GM12878 (cell line): ENCODE measurements around the gene NHEJ1. TPM values are rescaled to one million over a fixed set of nuclear protein-coding genes. Genes with fewer than 3 reads are reported as not detected.

Source experiments
- ATAC-seq: fragments of 200-7000 bp; cut with Tn5 transposase; 3 replicates; pipeline ENCODE4 v1.9.1; 2020; ENCODE audit warnings: mild to moderate bottlenecking, moderate library complexity
- BruUV-seq: library from RNA; stranded (reverse); fragments of 400-500 nt; replicated peaks from 2 replicates; lab custom pipeline; 2021; lab: Mats Ljungman, UMichigan
- CTCF ChIA-PET: fragments of 300-600 bp; sonication (Branson Sonifier 250); formaldehyde crosslinking; extraction: SDS; loops from one replicate; lab custom pipeline; 2021; ENCODE audit warnings: inconsistent platforms; lab: Yijun Ruan, JAX
- POLR2A ChIA-PET: fragments of 350-600 bp; formaldehyde crosslinking; extraction: SDS; loops from one replicate; lab custom pipeline; 2021; ENCODE audit warnings: inconsistent platforms; lab: Charles Lee
- RAD21 ChIA-PET: fragments of 300-600 bp; sonication (Branson Sonifier 250); formaldehyde crosslinking; loops from one replicate; lab custom pipeline; 2023; ENCODE audit warnings: antibody characterized with exemption; ENCODE audit not compliant: unreplicated experiment; lab: Charles Lee
- SMC1A ChIA-PET: fragments of 300-600 bp; sonication (Branson Sonifier 250); formaldehyde crosslinking; loops from one replicate; lab custom pipeline; 2023; ENCODE audit not compliant: unreplicated experiment, uncharacterized antibody; lab: Charles Lee
- DNase-seq: peaks from one replicate; pipeline ENCODE4 v3.0.0-alpha.2; 2011; ENCODE audit warnings: low read depth, low spot score
- FAIRE-seq: peaks from 3 replicates; lab custom pipeline; 2011; peaks lifted over from hg19 to GRCh38; lab: Jason Lieb, UNC
- H2AFZ ChIP-seq: 2 replicates; pipeline ENCODE4 v1.6.0; 2011; ENCODE audit warnings: low read depth, low read length, control low read depth; ENCODE audit not compliant: control insufficient read depth
- H3K27ac ChIP-seq: 2 replicates; pipeline ENCODE4 v1.5.1; 2011; ENCODE audit warnings: control low read depth; ENCODE audit not compliant: control insufficient read depth, insufficient read depth
- H3K27me3 ChIP-seq, 2 experiments: replicated peaks in 1 of 2; 2 replicates each; pipeline versions ENCODE4 v1.6.0 to v1.6.1; 2011; ENCODE audit warnings: low read length in 1 of 2; ENCODE audit not compliant: control insufficient read depth in 2 of 2, insufficient read depth in 2 of 2
- H3K36me3 ChIP-seq, 2 experiments: 2 replicates each; pipeline ENCODE4 v1.5.1; 2011; ENCODE audit warnings: low read length in 1 of 2; ENCODE audit not compliant: control insufficient read depth in 2 of 2, insufficient read depth in 2 of 2
- H3K4me1 ChIP-seq: 2 replicates; pipeline ENCODE4 v1.6.1; 2011; ENCODE audit warnings: mild to moderate bottlenecking, low read length, moderate library complexity, mixed read lengths; ENCODE audit not compliant: control insufficient read depth, insufficient read depth
- H3K4me2 ChIP-seq: 2 replicates; pipeline ENCODE4 v1.6.0; 2011; ENCODE audit warnings: control low read depth; ENCODE audit not compliant: control insufficient read depth, insufficient read depth
- H3K4me3 ChIP-seq: fragments of 200-600 bp; sonication (generic); 2 replicates; pipeline ENCODE4 v1.5.1; 2016
- H3K79me2 ChIP-seq: 2 replicates; pipeline ENCODE4 v1.6.0; 2011; ENCODE audit warnings: low read length; ENCODE audit not compliant: control insufficient read depth, insufficient read depth
- H3K9ac ChIP-seq: 2 replicates; pipeline ENCODE4 v1.8.0; 2011; ENCODE audit warnings: low read length, control low read depth, mixed read lengths; ENCODE audit not compliant: control insufficient read depth, insufficient read depth
- H3K9me3 ChIP-seq: replicated peaks from 3 replicates; pipeline ENCODE4 v1.5.1; 2011; ENCODE audit warnings: mild to moderate bottlenecking, low read length; ENCODE audit not compliant: control insufficient read depth, insufficient read depth
- H4K20me1 ChIP-seq: 2 replicates; pipeline ENCODE4 v1.6.0; 2011; ENCODE audit not compliant: control insufficient read depth, insufficient read depth
- EED ChIP-seq: sonication (generic); IDR thresholded peaks from 2 replicates; pipeline ENCODE4 v1.6.1; 2016; ENCODE audit warnings: antibody characterized with exemption, low read depth
- HDAC6 ChIP-seq: fragments of 200-600 bp; sonication (generic); IDR thresholded peaks from one replicate; pipeline ENCODE4 v1.8.0; 2017; ENCODE audit warnings: antibody characterized with exemption; ENCODE audit not compliant: unreplicated experiment
- IRF3 ChIP-seq: fragments of 450-650 bp; IDR thresholded peaks from 2 replicates; pipeline ENCODE4 v1.6.1; 2014; ENCODE audit warnings: mild to moderate bottlenecking
- MEF2B ChIP-seq: fragments of 450-650 bp; IDR thresholded peaks from 2 replicates; pipeline ENCODE4 v1.6.1; 2018; ENCODE audit warnings: mild to moderate bottlenecking, moderate library complexity; ENCODE audit not compliant: partially characterized antibody, poor library complexity, severe bottlenecking
- SRF ChIP-seq, 2 experiments: IDR thresholded peaks; 2 replicates each; pipeline ENCODE4 v1.6.1; 2011; ENCODE audit warnings: low read depth in 2 of 2, low read length in 2 of 2, mild to moderate bottlenecking in 1 of 2, moderate library complexity in 1 of 2
- ZNF207 ChIP-seq: fragments of 450-650 bp; IDR thresholded peaks from 2 replicates; pipeline ENCODE4 v1.6.1; 2014; ENCODE audit warnings: antibody characterized with exemption, mild to moderate bottlenecking, borderline replicate concordance
- WGBS: methylation state at CpG from one replicate; pipeline ENCODE4 v1.1.6; 2016; ENCODE audit warnings: low lambda C conversion rate; ENCODE audit not compliant: insufficient replicate concordance, insufficient coverage; ENCODE audit errors: missing lambda C conversion rate; 5-methylcytosine and 5-hydroxymethylcytosine counted together
- in situ Hi-C: fragments of 300-500 bp; cut with MboI; formaldehyde crosslinking; loops from 9 replicates; pipeline ENCODE4 v1.14.3; 2018; ENCODE audit warnings: mixed read lengths
- intact Hi-C: fragments of 100-400 bp; cut with micrococcal nuclease; formaldehyde crosslinking; loops from one replicate; pipeline ENCODE4 v1.14.2; 2022; ENCODE audit not compliant: unreplicated experiment
- polyA plus RNA-seq, 11 experiments: library from polyadenylated mRNA; depleted of rRNA in 4 of 11; unstranded in 6 of 11; stranded (reverse) in 5 of 11; fragments of >200 nt; fragmentation: Nextera tagmentation in 4 of 11; fragmentation: Illumina TruSeq in 1 of 11; extraction: Ambion mirVana in 4 of 11; extraction: Trizol in 1 of 11; gene quantifications; 1 replicate in 1 of 11; 2 replicates in 10 of 11; pipeline versions ENCODE4 v1.2.1 to v1.2.3, GENCODE V29; 2011 to 2016; ENCODE audit warnings: inconsistent platforms in 2 of 11, missing spikeins in 2 of 11, low read depth in 1 of 11
- total RNA-seq, 4 experiments: library from RNA; depleted of rRNA in 3 of 4; stranded (reverse); fragments of >200 nt in 3 of 4; fragmentation: Illumina TruSeq in 1 of 4; extraction: Trizol in 1 of 4; gene quantifications; 2 replicates each; pipeline versions ENCODE4 v1.2.1 to v1.2.3, GENCODE V29; 2013 to 2021
- TF ChIP-seq, protein P1 (sequence below): fragments of 450-650 bp; formaldehyde crosslinking; IDR thresholded peaks from 2 replicates; pipeline ENCODE4 v1.4.0; 2020; ENCODE audit warnings: mild to moderate bottlenecking, moderate library complexity
- TF ChIP-seq, protein P2 (sequence below): fragments of 450-650 bp; IDR thresholded peaks from 2 replicates; pipeline ENCODE4 v1.6.1; 2016; ENCODE audit warnings: mild to moderate bottlenecking
- TF ChIP-seq, protein P3 (sequence below): fragments of 450-650 bp; IDR thresholded peaks from 2 replicates; pipeline ENCODE4 v1.6.1; 2016; ENCODE audit warnings: mild to moderate bottlenecking, moderate library complexity, borderline replicate concordance

Gene NHEJ1
- total and polyA plus RNA-seq, 10 of the 15 experiments (the other 5 are each of a cell fraction or from before 2014, with no cell fraction given), result 11.8 to 20.2 (median 17.0) TPM

GRCh38 chr2:219206328-219207133 lies 45.9 kb upstream of the NHEJ1 start, which contains the start of gene ZFAND2B:
TSS of gene ZFAND2B (plus strand) at chr2:219206782. CDS start at chr2:219206988, 206 bp downstream.
- FAIRE-seq, result peak; percentile 49
- Histone ChIP-seq H3K27ac (peak within 1 kb of the TSS; percentile 72), H3K27me3 (no peaks in the 10 kb centered on the region), H3K9ac (peak within 1 kb of the TSS; percentile 67), H4K20me1 (no peaks in the 10 kb centered on the region), H3K9me3 (no peaks in the 10 kb centered on the region), H3K36me3 (peaks cover 0 to 4% of the 10 kb centered on the region in 2 experiments; a peak in 1 of 4 replicates), H3K4me3 (peak within 1 kb of the TSS; percentile 50), H3K4me1 (peaks cover 8% of the 10 kb centered on the region), H3K79me2 (no peaks in the 10 kb centered on the region; the same call in 1 of the 2 replicates), H2AFZ (peak within 1 kb of the TSS; percentile 96), H3K4me2 (peak within 1 kb of the TSS; percentile 92)
- in situ Hi-C loops (loop anchor here (5.0 kb wide), 1 partner anchor 34 kb away; the partner anchor contains the start of gene SLC23A3), intact Hi-C loops (loop anchor here (2.0 to 5.0 kb wide), 2 partner anchors 30 to 71 kb away; partner anchors contain the start of genes CNPPD1 and DNAJB2)
- BruUV-seq, result TSS peak; percentile 94
- ChIA-PET RAD21 (interaction anchor here (0.7 to 2.9 kb wide), 14 partner anchors 10 to 88 kb away, joined by 3 to 21 read pairs (median 6); partner anchors contain the start of genes CNPPD1, DNAJB2, GLB1L and SLC23A3), SMC1A (interaction anchor here (1.0 to 3.1 kb wide), 13 partner anchors 10 to 89 kb away, joined by 3 to 14 read pairs (median 5); partner anchors contain the start of genes ABCB6, CNPPD1, GLB1L and SLC23A3), POLR2A (interaction anchor here (0.6 to 4.0 kb wide), 24 partner anchors 11 to 635 kb away, joined by 3 to 47 read pairs (median 5); partner anchors contain the start of genes ANKZF1, ATG9A, CNPPD1 and DNPEP), CTCF (interaction anchor here (0.6 to 2.1 kb wide), 14 partner anchors 8 to 88 kb away, joined by 3 to 19 read pairs (median 4); partner anchors contain the start of genes ANKZF1, ATG9A, CNPPD1 and NHEJ1)
- under 1% methylated on average over 38 of the region's 76 CpGs for WGBS
- DNase-seq, result peak; percentile 52
- ATAC-seq, result peak; percentile 99
- TF ChIP-seq HDAC6 (no peak), ZNF207 (no peak), EED (no peak), MEF2B (peak; percentile 12), IRF3 (no peak), SRF (IDR thresholded peaks at IDR 0.05; ENCODE audit: low read depth in 2 of 2, low read length in 2 of 2) (peak; percentile 71 to 86)
- TF ChIP-seq, protein P1, sequence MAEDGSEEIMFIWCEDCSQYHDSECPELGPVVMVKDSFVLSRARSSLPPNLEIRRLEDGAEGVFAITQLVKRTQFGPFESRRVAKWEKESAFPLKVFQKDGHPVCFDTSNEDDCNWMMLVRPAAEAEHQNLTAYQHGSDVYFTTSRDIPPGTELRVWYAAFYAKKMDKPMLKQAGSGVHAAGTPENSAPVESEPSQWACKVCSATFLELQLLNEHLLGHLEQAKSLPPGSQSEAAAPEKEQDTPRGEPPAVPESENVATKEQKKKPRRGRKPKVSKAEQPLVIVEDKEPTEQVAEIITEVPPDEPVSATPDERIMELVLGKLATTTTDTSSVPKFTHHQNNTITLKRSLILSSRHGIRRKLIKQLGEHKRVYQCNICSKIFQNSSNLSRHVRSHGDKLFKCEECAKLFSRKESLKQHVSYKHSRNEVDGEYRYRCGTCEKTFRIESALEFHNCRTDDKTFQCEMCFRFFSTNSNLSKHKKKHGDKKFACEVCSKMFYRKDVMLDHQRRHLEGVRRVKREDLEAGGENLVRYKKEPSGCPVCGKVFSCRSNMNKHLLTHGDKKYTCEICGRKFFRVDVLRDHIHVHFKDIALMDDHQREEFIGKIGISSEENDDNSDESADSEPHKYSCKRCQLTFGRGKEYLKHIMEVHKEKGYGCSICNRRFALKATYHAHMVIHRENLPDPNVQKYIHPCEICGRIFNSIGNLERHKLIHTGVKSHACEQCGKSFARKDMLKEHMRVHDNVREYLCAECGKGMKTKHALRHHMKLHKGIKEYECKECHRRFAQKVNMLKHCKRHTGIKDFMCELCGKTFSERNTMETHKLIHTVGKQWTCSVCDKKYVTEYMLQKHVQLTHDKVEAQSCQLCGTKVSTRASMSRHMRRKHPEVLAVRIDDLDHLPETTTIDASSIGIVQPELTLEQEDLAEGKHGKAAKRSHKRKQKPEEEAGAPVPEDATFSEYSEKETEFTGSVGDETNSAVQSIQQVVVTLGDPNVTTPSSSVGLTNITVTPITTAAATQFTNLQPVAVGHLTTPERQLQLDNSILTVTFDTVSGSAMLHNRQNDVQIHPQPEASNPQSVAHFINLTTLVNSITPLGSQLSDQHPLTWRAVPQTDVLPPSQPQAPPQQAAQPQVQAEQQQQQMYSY (CRISPR knock-in tag), result no peak
- TF ChIP-seq, protein P2, sequence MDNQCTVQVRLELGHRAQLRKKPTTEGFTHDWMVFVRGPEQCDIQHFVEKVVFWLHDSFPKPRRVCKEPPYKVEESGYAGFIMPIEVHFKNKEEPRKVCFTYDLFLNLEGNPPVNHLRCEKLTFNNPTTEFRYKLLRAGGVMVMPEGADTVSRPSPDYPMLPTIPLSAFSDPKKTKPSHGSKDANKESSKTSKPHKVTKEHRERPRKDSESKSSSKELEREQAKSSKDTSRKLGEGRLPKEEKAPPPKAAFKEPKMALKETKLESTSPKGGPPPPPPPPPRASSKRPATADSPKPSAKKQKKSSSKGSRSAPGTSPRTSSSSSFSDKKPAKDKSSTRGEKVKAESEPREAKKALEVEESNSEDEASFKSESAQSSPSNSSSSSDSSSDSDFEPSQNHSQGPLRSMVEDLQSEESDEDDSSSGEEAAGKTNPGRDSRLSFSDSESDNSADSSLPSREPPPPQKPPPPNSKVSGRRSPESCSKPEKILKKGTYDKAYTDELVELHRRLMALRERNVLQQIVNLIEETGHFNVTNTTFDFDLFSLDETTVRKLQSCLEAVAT, result peak; percentile 71
- TF ChIP-seq, protein P3, sequence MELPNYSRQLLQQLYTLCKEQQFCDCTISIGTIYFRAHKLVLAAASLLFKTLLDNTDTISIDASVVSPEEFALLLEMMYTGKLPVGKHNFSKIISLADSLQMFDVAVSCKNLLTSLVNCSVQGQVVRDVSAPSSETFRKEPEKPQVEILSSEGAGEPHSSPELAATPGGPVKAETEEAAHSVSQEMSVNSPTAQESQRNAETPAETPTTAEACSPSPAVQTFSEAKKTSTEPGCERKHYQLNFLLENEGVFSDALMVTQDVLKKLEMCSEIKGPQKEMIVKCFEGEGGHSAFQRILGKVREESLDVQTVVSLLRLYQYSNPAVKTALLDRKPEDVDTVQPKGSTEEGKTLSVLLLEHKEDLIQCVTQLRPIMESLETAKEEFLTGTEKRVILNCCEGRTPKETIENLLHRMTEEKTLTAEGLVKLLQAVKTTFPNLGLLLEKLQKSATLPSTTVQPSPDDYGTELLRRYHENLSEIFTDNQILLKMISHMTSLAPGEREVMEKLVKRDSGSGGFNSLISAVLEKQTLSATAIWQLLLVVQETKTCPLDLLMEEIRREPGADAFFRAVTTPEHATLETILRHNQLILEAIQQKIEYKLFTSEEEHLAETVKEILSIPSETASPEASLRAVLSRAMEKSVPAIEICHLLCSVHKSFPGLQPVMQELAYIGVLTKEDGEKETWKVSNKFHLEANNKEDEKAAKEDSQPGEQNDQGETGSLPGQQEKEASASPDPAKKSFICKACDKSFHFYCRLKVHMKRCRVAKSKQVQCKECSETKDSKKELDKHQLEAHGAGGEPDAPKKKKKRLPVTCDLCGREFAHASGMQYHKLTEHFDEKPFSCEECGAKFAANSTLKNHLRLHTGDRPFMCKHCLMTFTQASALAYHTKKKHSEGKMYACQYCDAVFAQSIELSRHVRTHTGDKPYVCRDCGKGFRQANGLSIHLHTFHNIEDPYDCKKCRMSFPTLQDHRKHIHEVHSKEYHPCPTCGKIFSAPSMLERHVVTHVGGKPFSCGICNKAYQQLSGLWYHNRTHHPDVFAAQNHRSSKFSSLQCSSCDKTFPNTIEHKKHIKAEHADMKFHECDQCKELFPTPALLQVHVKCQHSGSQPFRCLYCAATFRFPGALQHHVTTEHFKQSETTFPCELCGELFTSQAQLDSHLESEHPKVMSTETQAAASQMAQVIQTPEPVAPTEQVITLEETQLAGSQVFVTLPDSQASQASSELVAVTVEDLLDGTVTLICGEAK, result peak; percentile 29; the same call in 1 of the 2 replicates
